HepG2 (cell line): ENCODE results near the gene SSBP4. TPM values are rescaled to one million over a fixed set of nuclear protein-coding genes. Genes with fewer than 3 reads are reported as not detected.
A peak's percentile ranks its signal among the peaks of the same experiment; 100 is the strongest.

Source experiments
- ARNT2 ChIP-seq: sonication (generic); formaldehyde crosslinking; IDR thresholded peaks from 2 replicates; pipeline ENCODE4 v1.8.0; 2022; ENCODE audit warnings: mild to moderate bottlenecking, low read depth, missing genetic modification reagents, moderate library complexity
- BRCA1 ChIP-seq: sonication (generic); formaldehyde crosslinking; IDR thresholded peaks from 2 replicates; pipeline ENCODE4 v1.4.0; 2020; ENCODE audit warnings: missing genetic modification reagents
- DNMT1 ChIP-seq: sonication (generic); formaldehyde crosslinking; IDR thresholded peaks from 2 replicates; pipeline ENCODE4 v1.5.1; 2020; ENCODE audit warnings: mild to moderate bottlenecking, missing genetic modification reagents
- GZF1 ChIP-seq: sonication (generic); formaldehyde crosslinking; IDR thresholded peaks from 2 replicates; pipeline ENCODE4 v1.5.1; 2020; ENCODE audit warnings: mild to moderate bottlenecking, missing genetic modification reagents
- KDM2A ChIP-seq: sonication (generic); formaldehyde crosslinking; IDR thresholded peaks from 2 replicates; pipeline ENCODE4 v1.4.0; 2020; ENCODE audit warnings: low read depth, missing genetic modification reagents, borderline replicate concordance
- KLF6 ChIP-seq: IDR thresholded peaks from 2 replicates; pipeline ENCODE4 v1.8.0; 2016; ENCODE audit warnings: missing biosample characterization, missing genetic modification reagents
- NR2F2 ChIP-seq: IDR thresholded peaks from 2 replicates; pipeline ENCODE4 v1.6.1; 2012; ENCODE audit warnings: low read depth, inconsistent platforms, borderline replicate concordance
- PITX1 ChIP-seq: sonication (generic); formaldehyde crosslinking; IDR thresholded peaks from 2 replicates; pipeline ENCODE4 v1.5.1; 2020; ENCODE audit warnings: mild to moderate bottlenecking, missing genetic modification reagents
- TOPORS ChIP-seq: sonication (generic); formaldehyde crosslinking; IDR thresholded peaks from 2 replicates; pipeline ENCODE4 v1.8.0; 2023; ENCODE audit warnings: mild to moderate bottlenecking, missing genetic modification reagents
- ZNF317 ChIP-seq: sonication (generic); formaldehyde crosslinking; IDR thresholded peaks from 2 replicates; pipeline ENCODE4 v1.5.0; 2020; ENCODE audit warnings: mild to moderate bottlenecking, missing genetic modification reagents
- ZNF34 ChIP-seq: sonication (generic); formaldehyde crosslinking; IDR thresholded peaks from 2 replicates; pipeline ENCODE4 v1.4.0; 2020; ENCODE audit warnings: mild to moderate bottlenecking, missing genetic modification reagents, borderline replicate concordance
- ZNF530 ChIP-seq: sonication (generic); formaldehyde crosslinking; IDR thresholded peaks from 2 replicates; pipeline ENCODE4 v1.5.0; 2020; ENCODE audit warnings: low read depth, mild to moderate bottlenecking, missing genetic modification reagents
- ZNF629 ChIP-seq: sonication (generic); formaldehyde crosslinking; conservative IDR thresholded peaks from 2 replicates; pipeline ENCODE4 v1.5.0; 2020; ENCODE audit warnings: missing genetic modification reagents
- ZNF839 ChIP-seq: sonication (generic); formaldehyde crosslinking; IDR thresholded peaks from 2 replicates; pipeline ENCODE4 v1.4.0; 2020; ENCODE audit warnings: missing genetic modification reagents, mild to moderate bottlenecking, borderline replicate concordance
- ZSCAN25 ChIP-seq: sonication (generic); formaldehyde crosslinking; IDR thresholded peaks from 2 replicates; pipeline ENCODE4 v1.8.0; 2022; ENCODE audit warnings: mild to moderate bottlenecking, missing genetic modification reagents
- polyA plus RNA-seq, 8 experiments: library from polyadenylated mRNA; depleted of rRNA in 3 of 8; stranded (reverse) in 7 of 8; unstranded in 1 of 8; fragments of >200 nt; fragmentation: Illumina TruSeq in 4 of 8; extraction: Trizol in 4 of 8; gene quantifications; 2 replicates each; pipeline versions ENCODE4 v1.2.1 to v1.2.3, GENCODE V29; 2011 to 2016; ENCODE audit warnings: low read depth in 4 of 8, missing spikeins in 1 of 8, mixed read lengths in 1 of 8; ENCODE audit not compliant: insufficient read depth in 1 of 8
- total RNA-seq, 5 experiments: library from RNA; depleted of rRNA; stranded (reverse); fragments of >200 nt; fragmentation: Illumina TruSeq; extraction: Trizol; gene quantifications; 2 replicates each; pipeline ENCODE4 v1.2.3, GENCODE V29; 2016; ENCODE audit warnings: low read depth in 1 of 5
- TF ChIP-seq, protein P1 (sequence below): fragments of 450-650 bp; IDR thresholded peaks from 2 replicates; pipeline ENCODE4 v1.6.1; 2017; ENCODE audit warnings: mild to moderate bottlenecking
- TF ChIP-seq, protein P2 (sequence below): sonication (generic); formaldehyde crosslinking; IDR thresholded peaks from 2 replicates; pipeline ENCODE4 v1.5.1; 2020; ENCODE audit warnings: missing genetic modification reagents, mild to moderate bottlenecking, borderline replicate concordance
- TF ChIP-seq, protein P3 (sequence below), 2 experiments: sonication (generic) in 1 of 2; formaldehyde crosslinking in 1 of 2; IDR thresholded peaks; 2 replicates each; pipeline versions ENCODE4 v1.4.0 to v1.6.1; 2016 to 2020; ENCODE audit warnings: borderline replicate concordance in 1 of 2, low read depth in 1 of 2, mild to moderate bottlenecking in 1 of 2, missing genetic modification reagents in 1 of 2
- TF ChIP-seq, protein P4 (sequence below): sonication (generic); formaldehyde crosslinking; IDR thresholded peaks from 2 replicates; pipeline ENCODE4 v1.5.0; 2020; ENCODE audit warnings: missing genetic modification reagents

SSBP4 gene
- total and polyA plus RNA-seq, 2 of the 13 experiments (the other 11 are each of a cell fraction or from before 2014, with no cell fraction given): 20.8 to 39.5 TPM

DNA sequence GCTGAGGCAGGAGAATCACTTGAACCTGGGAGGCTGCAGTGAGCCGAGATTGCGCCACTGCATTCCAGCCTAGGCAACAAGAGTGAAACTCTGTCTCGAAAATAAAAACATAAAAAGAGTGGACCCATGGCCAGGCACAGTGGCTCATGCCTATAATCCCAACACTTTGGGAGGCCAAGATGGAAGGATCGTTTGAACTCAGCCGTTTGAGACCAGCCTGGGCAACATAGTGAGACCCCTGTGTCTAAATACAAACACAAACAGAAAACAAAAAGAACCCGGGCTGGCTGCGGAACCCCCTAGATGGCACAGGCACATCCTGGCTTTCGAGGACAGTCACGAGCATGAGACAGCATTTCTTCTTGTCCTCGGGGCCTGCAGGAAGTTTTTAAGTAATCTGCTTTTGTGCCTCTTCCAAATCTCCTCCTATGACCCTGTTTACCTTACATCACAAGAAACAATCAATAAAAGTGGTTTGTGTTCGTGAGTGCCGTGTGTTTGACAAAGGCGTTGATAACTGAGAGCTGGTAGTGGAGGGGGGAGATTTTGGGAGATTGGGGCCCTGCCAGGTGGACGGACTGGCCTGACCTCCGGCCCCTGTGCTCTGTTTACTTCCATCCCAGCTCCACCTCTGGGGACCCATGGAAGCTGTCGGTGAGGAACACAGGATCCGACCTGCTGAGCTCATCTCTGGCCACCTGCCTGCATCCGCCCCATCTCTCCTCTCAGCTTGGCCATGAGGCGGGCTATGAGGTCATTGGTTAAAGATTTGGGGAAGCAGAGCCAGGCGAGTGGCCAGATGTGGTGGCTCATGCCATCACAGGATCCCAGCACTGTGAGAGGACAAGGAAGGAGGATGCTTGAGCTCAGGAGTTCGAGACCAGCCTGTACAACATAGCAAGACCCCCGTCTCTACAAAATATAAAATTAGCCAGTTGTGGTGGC is 39.1 kb upstream of the SSBP4 start (continued):
- peak; percentile 64; the same call in 1 of the 2 replicates for TF ChIP-seq ZNF839 (CRISPR knock-in tag)
- peak; percentile 97 for TF ChIP-seq NR2F2
- TF ChIP-seq ZNF629 (CRISPR knock-in tag): 0 out of 2 replicates have a peak, but pooled peaks have one; percentile 22
- peak; percentile 43; the same call in 1 of the 2 replicates for TF ChIP-seq BRCA1 (CRISPR knock-in tag)
- TF ChIP-seq KLF6 (CRISPR knock-in tag): peak; percentile 91; the same call in 1 of the 2 replicates
- TF ChIP-seq, protein P1, sequence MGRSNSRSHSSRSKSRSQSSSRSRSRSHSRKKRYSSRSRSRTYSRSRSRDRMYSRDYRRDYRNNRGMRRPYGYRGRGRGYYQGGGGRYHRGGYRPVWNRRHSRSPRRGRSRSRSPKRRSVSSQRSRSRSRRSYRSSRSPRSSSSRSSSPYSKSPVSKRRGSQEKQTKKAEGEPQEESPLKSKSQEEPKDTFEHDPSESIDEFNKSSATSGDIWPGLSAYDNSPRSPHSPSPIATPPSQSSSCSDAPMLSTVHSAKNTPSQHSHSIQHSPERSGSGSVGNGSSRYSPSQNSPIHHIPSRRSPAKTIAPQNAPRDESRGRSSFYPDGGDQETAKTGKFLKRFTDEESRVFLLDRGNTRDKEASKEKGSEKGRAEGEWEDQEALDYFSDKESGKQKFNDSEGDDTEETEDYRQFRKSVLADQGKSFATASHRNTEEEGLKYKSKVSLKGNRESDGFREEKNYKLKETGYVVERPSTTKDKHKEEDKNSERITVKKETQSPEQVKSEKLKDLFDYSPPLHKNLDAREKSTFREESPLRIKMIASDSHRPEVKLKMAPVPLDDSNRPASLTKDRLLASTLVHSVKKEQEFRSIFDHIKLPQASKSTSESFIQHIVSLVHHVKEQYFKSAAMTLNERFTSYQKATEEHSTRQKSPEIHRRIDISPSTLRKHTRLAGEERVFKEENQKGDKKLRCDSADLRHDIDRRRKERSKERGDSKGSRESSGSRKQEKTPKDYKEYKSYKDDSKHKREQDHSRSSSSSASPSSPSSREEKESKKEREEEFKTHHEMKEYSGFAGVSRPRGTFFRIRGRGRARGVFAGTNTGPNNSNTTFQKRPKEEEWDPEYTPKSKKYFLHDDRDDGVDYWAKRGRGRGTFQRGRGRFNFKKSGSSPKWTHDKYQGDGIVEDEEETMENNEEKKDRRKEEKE: no peak
- TF ChIP-seq DNMT1 (CRISPR knock-in tag): peak; percentile 89
- TF ChIP-seq TOPORS (CRISPR knock-in tag): peak; percentile 92; the same call in 1 of the 2 replicates
- TF ChIP-seq ZNF317 (CRISPR knock-in tag): peak; percentile 93; the same call in 1 of the 2 replicates
- no peak for TF ChIP-seq ZNF530 (CRISPR knock-in tag)
- TF ChIP-seq, protein P2, sequence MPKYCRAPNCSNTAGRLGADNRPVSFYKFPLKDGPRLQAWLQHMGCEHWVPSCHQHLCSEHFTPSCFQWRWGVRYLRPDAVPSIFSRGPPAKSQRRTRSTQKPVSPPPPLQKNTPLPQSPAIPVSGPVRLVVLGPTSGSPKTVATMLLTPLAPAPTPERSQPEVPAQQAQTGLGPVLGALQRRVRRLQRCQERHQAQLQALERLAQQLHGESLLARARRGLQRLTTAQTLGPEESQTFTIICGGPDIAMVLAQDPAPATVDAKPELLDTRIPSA (CRISPR knock-in tag): no peak
- peak; percentile 56; the same call in 1 of the 2 replicates for TF ChIP-seq KDM2A (CRISPR knock-in tag)
- peak; percentile 68; the same call in 1 of the 2 replicates for TF ChIP-seq ZNF34 (CRISPR knock-in tag)
- TF ChIP-seq, protein P3, sequence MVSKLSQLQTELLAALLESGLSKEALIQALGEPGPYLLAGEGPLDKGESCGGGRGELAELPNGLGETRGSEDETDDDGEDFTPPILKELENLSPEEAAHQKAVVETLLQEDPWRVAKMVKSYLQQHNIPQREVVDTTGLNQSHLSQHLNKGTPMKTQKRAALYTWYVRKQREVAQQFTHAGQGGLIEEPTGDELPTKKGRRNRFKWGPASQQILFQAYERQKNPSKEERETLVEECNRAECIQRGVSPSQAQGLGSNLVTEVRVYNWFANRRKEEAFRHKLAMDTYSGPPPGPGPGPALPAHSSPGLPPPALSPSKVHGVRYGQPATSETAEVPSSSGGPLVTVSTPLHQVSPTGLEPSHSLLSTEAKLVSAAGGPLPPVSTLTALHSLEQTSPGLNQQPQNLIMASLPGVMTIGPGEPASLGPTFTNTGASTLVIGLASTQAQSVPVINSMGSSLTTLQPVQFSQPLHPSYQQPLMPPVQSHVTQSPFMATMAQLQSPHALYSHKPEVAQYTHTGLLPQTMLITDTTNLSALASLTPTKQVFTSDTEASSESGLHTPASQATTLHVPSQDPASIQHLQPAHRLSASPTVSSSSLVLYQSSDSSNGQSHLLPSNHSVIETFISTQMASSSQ (IDR thresholded peaks at IDR 0.05; ENCODE audit: low read depth): peak; percentile 51; the same call in 1 of the 2 replicates
- TF ChIP-seq, protein P3 (CRISPR knock-in tag; IDR thresholded peaks at IDR 0.05; ENCODE audit: borderline replicate concordance): peak; percentile 92
- TF ChIP-seq PITX1 (CRISPR knock-in tag): peak; percentile 97
- TF ChIP-seq ARNT2: peak; percentile 74; the same call in 1 of the 2 replicates
- TF ChIP-seq, protein P4, sequence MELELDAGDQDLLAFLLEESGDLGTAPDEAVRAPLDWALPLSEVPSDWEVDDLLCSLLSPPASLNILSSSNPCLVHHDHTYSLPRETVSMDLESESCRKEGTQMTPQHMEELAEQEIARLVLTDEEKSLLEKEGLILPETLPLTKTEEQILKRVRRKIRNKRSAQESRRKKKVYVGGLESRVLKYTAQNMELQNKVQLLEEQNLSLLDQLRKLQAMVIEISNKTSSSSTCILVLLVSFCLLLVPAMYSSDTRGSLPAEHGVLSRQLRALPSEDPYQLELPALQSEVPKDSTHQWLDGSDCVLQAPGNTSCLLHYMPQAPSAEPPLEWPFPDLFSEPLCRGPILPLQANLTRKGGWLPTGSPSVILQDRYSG: no peak
- no peak for TF ChIP-seq GZF1 (CRISPR knock-in tag)
- TF ChIP-seq ZSCAN25 (CRISPR knock-in tag): peak; percentile 84; the same call in 1 of the 2 replicates
